WTC11 (cell line): ENCODE data around the gene KCNG4.

ENCODE experiments used
- ATF1 ChIP-seq: sonication (generic); formaldehyde crosslinking; IDR thresholded peaks from 2 replicates; pipeline ENCODE4 v1.8.1; 2023; ENCODE audit warnings: mild to moderate bottlenecking, moderate library complexity, missing genetic modification reagents
- CREB1 ChIP-seq: sonication (generic); formaldehyde crosslinking; IDR thresholded peaks from 2 replicates; pipeline ENCODE4 v1.8.0; 2023; ENCODE audit warnings: mild to moderate bottlenecking, missing genetic modification reagents
- SMAD3 ChIP-seq: sonication (generic); formaldehyde crosslinking; IDR thresholded peaks from 2 replicates; pipeline ENCODE4 v1.8.0; 2022; ENCODE audit warnings: missing genetic modification reagents, mild to moderate bottlenecking, borderline replicate concordance
- ZNF317 ChIP-seq: sonication (generic); formaldehyde crosslinking; IDR thresholded peaks from 2 replicates; pipeline ENCODE4 v1.8.1; 2023; ENCODE audit warnings: low read depth, mild to moderate bottlenecking, moderate library complexity, missing genetic modification reagents, borderline replicate concordance
- TF ChIP-seq, protein P1 (sequence below): fragments of 200-600 bp; IDR thresholded peaks from 2 replicates; pipeline ENCODE4 v1.8.0; 2022; ENCODE audit warnings: antibody characterized with exemption
- TF ChIP-seq, protein P2 (sequence below): sonication (generic); formaldehyde crosslinking; IDR thresholded peaks from 2 replicates; pipeline ENCODE4 v1.8.0; 2023; ENCODE audit warnings: missing genetic modification reagents, mild to moderate bottlenecking, borderline replicate concordance
- TF ChIP-seq, protein P3 (sequence below): sonication (generic); formaldehyde crosslinking; IDR thresholded peaks from 2 replicates; pipeline ENCODE4 v1.8.0; 2023; ENCODE audit warnings: mild to moderate bottlenecking, missing genetic modification reagents

DNA sequence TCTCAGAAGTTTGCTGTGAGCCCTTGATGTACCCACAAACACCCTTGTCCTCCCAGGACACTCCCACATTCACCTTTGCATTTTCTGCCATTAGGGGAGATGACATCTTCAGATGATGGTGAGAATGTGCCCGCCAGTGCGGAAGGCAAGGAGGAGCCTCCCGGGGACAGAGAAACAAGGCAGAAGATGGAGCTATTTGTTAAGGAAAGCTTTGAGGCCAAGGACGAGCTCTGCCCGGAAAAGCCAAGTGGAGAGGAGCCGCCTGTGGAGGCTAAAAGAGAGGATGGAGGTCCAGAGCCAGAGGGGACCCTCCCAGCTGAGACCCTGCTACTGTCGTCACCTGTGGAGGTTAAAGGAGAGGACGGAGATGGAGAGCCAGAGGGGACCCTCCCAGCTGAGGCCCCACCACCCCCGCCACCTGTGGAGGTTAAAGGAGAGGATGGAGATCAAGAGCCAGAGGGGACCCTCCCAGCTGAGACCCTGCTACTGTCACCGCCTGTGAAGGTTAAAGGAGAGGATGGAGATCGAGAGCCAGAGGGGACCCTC is 70.0 kb downstream of the KCNG4 start:
- TF ChIP-seq, protein P1, sequence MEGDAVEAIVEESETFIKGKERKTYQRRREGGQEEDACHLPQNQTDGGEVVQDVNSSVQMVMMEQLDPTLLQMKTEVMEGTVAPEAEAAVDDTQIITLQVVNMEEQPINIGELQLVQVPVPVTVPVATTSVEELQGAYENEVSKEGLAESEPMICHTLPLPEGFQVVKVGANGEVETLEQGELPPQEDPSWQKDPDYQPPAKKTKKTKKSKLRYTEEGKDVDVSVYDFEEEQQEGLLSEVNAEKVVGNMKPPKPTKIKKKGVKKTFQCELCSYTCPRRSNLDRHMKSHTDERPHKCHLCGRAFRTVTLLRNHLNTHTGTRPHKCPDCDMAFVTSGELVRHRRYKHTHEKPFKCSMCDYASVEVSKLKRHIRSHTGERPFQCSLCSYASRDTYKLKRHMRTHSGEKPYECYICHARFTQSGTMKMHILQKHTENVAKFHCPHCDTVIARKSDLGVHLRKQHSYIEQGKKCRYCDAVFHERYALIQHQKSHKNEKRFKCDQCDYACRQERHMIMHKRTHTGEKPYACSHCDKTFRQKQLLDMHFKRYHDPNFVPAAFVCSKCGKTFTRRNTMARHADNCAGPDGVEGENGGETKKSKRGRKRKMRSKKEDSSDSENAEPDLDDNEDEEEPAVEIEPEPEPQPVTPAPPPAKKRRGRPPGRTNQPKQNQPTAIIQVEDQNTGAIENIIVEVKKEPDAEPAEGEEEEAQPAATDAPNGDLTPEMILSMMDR: no peak
- TF ChIP-seq, protein P2, sequence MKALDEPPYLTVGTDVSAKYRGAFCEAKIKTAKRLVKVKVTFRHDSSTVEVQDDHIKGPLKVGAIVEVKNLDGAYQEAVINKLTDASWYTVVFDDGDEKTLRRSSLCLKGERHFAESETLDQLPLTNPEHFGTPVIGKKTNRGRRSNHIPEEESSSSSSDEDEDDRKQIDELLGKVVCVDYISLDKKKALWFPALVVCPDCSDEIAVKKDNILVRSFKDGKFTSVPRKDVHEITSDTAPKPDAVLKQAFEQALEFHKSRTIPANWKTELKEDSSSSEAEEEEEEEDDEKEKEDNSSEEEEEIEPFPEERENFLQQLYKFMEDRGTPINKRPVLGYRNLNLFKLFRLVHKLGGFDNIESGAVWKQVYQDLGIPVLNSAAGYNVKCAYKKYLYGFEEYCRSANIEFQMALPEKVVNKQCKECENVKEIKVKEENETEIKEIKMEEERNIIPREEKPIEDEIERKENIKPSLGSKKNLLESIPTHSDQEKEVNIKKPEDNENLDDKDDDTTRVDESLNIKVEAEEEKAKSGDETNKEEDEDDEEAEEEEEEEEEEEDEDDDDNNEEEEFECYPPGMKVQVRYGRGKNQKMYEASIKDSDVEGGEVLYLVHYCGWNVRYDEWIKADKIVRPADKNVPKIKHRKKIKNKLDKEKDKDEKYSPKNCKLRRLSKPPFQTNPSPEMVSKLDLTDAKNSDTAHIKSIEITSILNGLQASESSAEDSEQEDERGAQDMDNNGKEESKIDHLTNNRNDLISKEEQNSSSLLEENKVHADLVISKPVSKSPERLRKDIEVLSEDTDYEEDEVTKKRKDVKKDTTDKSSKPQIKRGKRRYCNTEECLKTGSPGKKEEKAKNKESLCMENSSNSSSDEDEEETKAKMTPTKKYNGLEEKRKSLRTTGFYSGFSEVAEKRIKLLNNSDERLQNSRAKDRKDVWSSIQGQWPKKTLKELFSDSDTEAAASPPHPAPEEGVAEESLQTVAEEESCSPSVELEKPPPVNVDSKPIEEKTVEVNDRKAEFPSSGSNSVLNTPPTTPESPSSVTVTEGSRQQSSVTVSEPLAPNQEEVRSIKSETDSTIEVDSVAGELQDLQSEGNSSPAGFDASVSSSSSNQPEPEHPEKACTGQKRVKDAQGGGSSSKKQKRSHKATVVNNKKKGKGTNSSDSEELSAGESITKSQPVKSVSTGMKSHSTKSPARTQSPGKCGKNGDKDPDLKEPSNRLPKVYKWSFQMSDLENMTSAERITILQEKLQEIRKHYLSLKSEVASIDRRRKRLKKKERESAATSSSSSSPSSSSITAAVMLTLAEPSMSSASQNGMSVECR (CRISPR knock-in tag): no peak
- TF ChIP-seq, protein P3, sequence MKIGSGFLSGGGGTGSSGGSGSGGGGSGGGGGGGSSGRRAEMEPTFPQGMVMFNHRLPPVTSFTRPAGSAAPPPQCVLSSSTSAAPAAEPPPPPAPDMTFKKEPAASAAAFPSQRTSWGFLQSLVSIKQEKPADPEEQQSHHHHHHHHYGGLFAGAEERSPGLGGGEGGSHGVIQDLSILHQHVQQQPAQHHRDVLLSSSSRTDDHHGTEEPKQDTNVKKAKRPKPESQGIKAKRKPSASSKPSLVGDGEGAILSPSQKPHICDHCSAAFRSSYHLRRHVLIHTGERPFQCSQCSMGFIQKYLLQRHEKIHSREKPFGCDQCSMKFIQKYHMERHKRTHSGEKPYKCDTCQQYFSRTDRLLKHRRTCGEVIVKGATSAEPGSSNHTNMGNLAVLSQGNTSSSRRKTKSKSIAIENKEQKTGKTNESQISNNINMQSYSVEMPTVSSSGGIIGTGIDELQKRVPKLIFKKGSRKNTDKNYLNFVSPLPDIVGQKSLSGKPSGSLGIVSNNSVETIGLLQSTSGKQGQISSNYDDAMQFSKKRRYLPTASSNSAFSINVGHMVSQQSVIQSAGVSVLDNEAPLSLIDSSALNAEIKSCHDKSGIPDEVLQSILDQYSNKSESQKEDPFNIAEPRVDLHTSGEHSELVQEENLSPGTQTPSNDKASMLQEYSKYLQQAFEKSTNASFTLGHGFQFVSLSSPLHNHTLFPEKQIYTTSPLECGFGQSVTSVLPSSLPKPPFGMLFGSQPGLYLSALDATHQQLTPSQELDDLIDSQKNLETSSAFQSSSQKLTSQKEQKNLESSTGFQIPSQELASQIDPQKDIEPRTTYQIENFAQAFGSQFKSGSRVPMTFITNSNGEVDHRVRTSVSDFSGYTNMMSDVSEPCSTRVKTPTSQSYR (CRISPR knock-in tag): no peak
- TF ChIP-seq CREB1 (CRISPR knock-in tag): no peak
- TF ChIP-seq ZNF317 (CRISPR knock-in tag): no peak
- no peak for TF ChIP-seq SMAD3 (CRISPR knock-in tag)
- no peak for TF ChIP-seq ATF1 (CRISPR knock-in tag)
